Activated T-helper 1 cell treated with anti-CD3 and anti-CD28 coated beads, Interleukin-12 subunit alpha, Interleukin-12 subunit beta, Interleukin-2, Interleukin-4 antibody, amounts not matched to agents 30 ng/mL and 10 ng/mL and 1 ng/mL, durations not matched to agents 14 hours and 24 hours and 36 hours (primary cell): ENCODE results near the gene AQP10. TPM values are rescaled to one million over a fixed set of nuclear protein-coding genes. Genes with fewer than 3 reads are reported as not detected.

ENCODE experiments used
- DNase-seq: peaks from one replicate; pipeline ENCODE4 v3.0.0; 2021; ENCODE audit warnings: low spot score
- H3K27ac Mint-ChIP-seq: one replicate; pipeline ENCODE4 v1.8.0; 2021; ENCODE audit warnings: mild to moderate bottlenecking, mixed read lengths
- H3K27me3 Mint-ChIP-seq: one replicate; pipeline ENCODE4 v1.8.0; 2022; ENCODE audit warnings: mild to moderate bottlenecking, moderate library complexity, mixed read lengths; ENCODE audit not compliant: insufficient read depth
- H3K36me3 Mint-ChIP-seq: one replicate; pipeline ENCODE4 v1.8.0; 2021; ENCODE audit warnings: low read depth, mixed read lengths
- H3K4me1 Mint-ChIP-seq: one replicate; pipeline ENCODE4 v1.8.0; 2021; ENCODE audit warnings: low read depth, mixed read lengths
- H3K4me3 Mint-ChIP-seq: one replicate; pipeline ENCODE4 v1.8.0; 2021; ENCODE audit warnings: mild to moderate bottlenecking, moderate library complexity, mixed read lengths
- H3K9me3 Mint-ChIP-seq: one replicate; pipeline ENCODE4 v1.8.0; 2021; ENCODE audit warnings: mixed read lengths
- intact Hi-C: fragments of 100-400 bp; cut with micrococcal nuclease; formaldehyde crosslinking; loops from one replicate; pipeline ENCODE4 v1.15.1; 2024
- total RNA-seq: library from RNA; stranded (reverse); gene quantifications from 2 replicates; pipeline ENCODE4 v1.2.3, GENCODE V29; 2022

The AQP10 gene
- total RNA-seq, 1 donor from 2014 or later, result not detected

GRCh38 chr1:154326546-154327465 is 5.9 kb downstream of the AQP10 start:
- H3K36me3 Mint-ChIP-seq, result peaks cover 16% of the 10 kb centered on the region
- H3K27me3 Mint-ChIP-seq, result peaks cover 16% of the 10 kb centered on the region
- H3K4me1 Mint-ChIP-seq, result peaks cover 54% of the 10 kb centered on the region
- H3K9me3 Mint-ChIP-seq, result no peaks in the 10 kb centered on the region
- DNase-seq, result no peak
- H3K27ac Mint-ChIP-seq, result peak overlapping the region; percentile 72
- intact Hi-C loops, result loop anchor here (2.0 to 10.0 kb wide), 4 partner anchors 16 to 758 kb away; partner anchors contain the start of gene IL6R
- H3K4me3 Mint-ChIP-seq, result peak overlapping the region; percentile 96

GRCh38 chr1:154327466-154328317 is 6.8 kb downstream of the AQP10 start:
- intact Hi-C loops, result loop anchor here (1.0 to 10.0 kb wide), 6 partner anchors 15 to 757 kb away; partner anchors contain the start of genes IL6R, UBAP2L and UBE2Q1
- H3K9me3 Mint-ChIP-seq, result no peaks in the 10 kb centered on the region
- H3K27me3 Mint-ChIP-seq, result peaks cover 8% of the 10 kb centered on the region
- peaks cover 24% of the 10 kb centered on the region for H3K36me3 Mint-ChIP-seq
- no peak for DNase-seq
- peaks cover 59% of the 10 kb centered on the region for H3K4me1 Mint-ChIP-seq
- peak overlapping the region; percentile 83 for H3K27ac Mint-ChIP-seq
- peak overlapping the region; percentile 80 for H3K4me3 Mint-ChIP-seq

- H3K4me3 Mint-ChIP-seq, result peak overlapping the region; percentile 80
- H3K9me3 Mint-ChIP-seq, result no peaks in the 10 kb centered on the region
- H3K27ac Mint-ChIP-seq, result peak overlapping the region; percentile 83
- peaks cover 26% of the 10 kb centered on the region for H3K36me3 Mint-ChIP-seq
- intact Hi-C loops, result loop anchor here (1.0 to 10.0 kb wide), 5 partner anchors 79 to 756 kb away; partner anchors contain the start of genes IL6R, UBAP2L and UBE2Q1
- peak; percentile 86 for DNase-seq
- H3K27me3 Mint-ChIP-seq, result peaks cover 3% of the 10 kb centered on the region
- H3K4me1 Mint-ChIP-seq, result peaks cover 59% of the 10 kb centered on the region
Observed at GRCh38 chr1:154328318-154329151, 7.6 kb downstream of the AQP10 start.

GRCh38 chr1:154329152-154329521 is 8.2 kb downstream of the AQP10 start:
- peaks cover 63% of the 10 kb centered on the region for H3K4me1 Mint-ChIP-seq
- H3K9me3 Mint-ChIP-seq, result no peaks in the 10 kb centered on the region

GRCh38 chr1:154329551-154330131 is 8.7 kb downstream of the AQP10 start:
- DNase-seq, result no peak
- intact Hi-C loops, result loop anchor here (2.0 to 10.0 kb wide), 4 partner anchors 78 to 755 kb away; partner anchors contain the start of genes IL6R and UBE2Q1
- H3K36me3 Mint-ChIP-seq, result peaks cover 33% of the 10 kb centered on the region
- peak overlapping the region; percentile 33 for H3K27ac Mint-ChIP-seq
- peaks cover 3% of the 10 kb centered on the region for H3K27me3 Mint-ChIP-seq
- peaks cover 68% of the 10 kb centered on the region for H3K4me1 Mint-ChIP-seq
- H3K4me3 Mint-ChIP-seq, result peak overlapping the region; percentile 75
- H3K9me3 Mint-ChIP-seq, result no peaks in the 10 kb centered on the region

More at GRCh38 chr1:154329152-154329521, 8.2 kb downstream of the AQP10 start:
- intact Hi-C loops, result loop anchor here (2.0 to 10.0 kb wide), 4 partner anchors 78 to 756 kb away; partner anchors contain the start of genes IL6R and UBE2Q1
- H3K36me3 Mint-ChIP-seq, result peaks cover 30% of the 10 kb centered on the region
- peak overlapping the region; percentile 35 for H3K27ac Mint-ChIP-seq
- no peak for DNase-seq
- peak overlapping the region; percentile 75 for H3K4me3 Mint-ChIP-seq
- peaks cover 3% of the 10 kb centered on the region for H3K27me3 Mint-ChIP-seq

GRCh38 chr1:154330669-154331068 is 9.8 kb downstream of the AQP10 start:
- intact Hi-C loops, result no loop called here
- Mint-ChIP-seq H3K9me3 (no peaks in the 10 kb centered on the region), H3K4me1 (peaks cover 74% of the 10 kb centered on the region), H3K27ac (peak overlapping the region; percentile 33), H3K27me3 (peaks cover 3% of the 10 kb centered on the region), H3K36me3 (peaks cover 34% of the 10 kb centered on the region), H3K4me3 (peak overlapping the region; percentile 36)
- no peak for DNase-seq

- H3K27ac Mint-ChIP-seq, result peak overlapping the region; percentile 49
- peaks cover 57% of the 10 kb centered on the region for H3K36me3 Mint-ChIP-seq
- DNase-seq, result no peak
- H3K4me1 Mint-ChIP-seq, result peaks cover 67% of the 10 kb centered on the region
- intact Hi-C loops, result loop anchor here (1.0 to 2.0 kb wide), 6 partner anchors 10 to 148 kb away; partner anchors contain the start of genes HAX1 and UBAP2L
- no peaks in the 10 kb centered on the region for H3K27me3 Mint-ChIP-seq
- H3K4me3 Mint-ChIP-seq, result no peak overlapping the region
- H3K9me3 Mint-ChIP-seq, result no peaks in the 10 kb centered on the region
Observed at GRCh38 chr1:154334079-154335024, 13.5 kb downstream of the AQP10 start.

- H3K27ac Mint-ChIP-seq, result peak overlapping the region; percentile 75
- peaks cover 65% of the 10 kb centered on the region for H3K4me1 Mint-ChIP-seq
- H3K36me3 Mint-ChIP-seq, result peaks cover 59% of the 10 kb centered on the region
- no peaks in the 10 kb centered on the region for H3K27me3 Mint-ChIP-seq
- intact Hi-C loops, result loop anchor here (1.0 to 2.0 kb wide), 6 partner anchors 10 to 149 kb away; partner anchors contain the start of genes HAX1 and UBAP2L
- DNase-seq, result peak; percentile 78
- H3K9me3 Mint-ChIP-seq, result no peaks in the 10 kb centered on the region
- no peak overlapping the region for H3K4me3 Mint-ChIP-seq
Observed at GRCh38 chr1:154335025-154335714, 14.3 kb downstream of the AQP10 start.

- Mint-ChIP-seq H3K36me3 (peaks cover 62% of the 10 kb centered on the region), H3K4me3 (peak overlapping the region; percentile 67), H3K4me1 (peaks cover 58% of the 10 kb centered on the region), H3K27me3 (no peaks in the 10 kb centered on the region), H3K9me3 (no peaks in the 10 kb centered on the region), H3K27ac (peak overlapping the region; percentile 59)
- intact Hi-C loops, result no loop called here
- DNase-seq, result no peak
Observed at GRCh38 chr1:154337253-154337894, 16.5 kb downstream of the AQP10 start.

- H3K4me3 Mint-ChIP-seq, result no peak overlapping the region
- no peaks in the 10 kb centered on the region for H3K27me3 Mint-ChIP-seq
- H3K36me3 Mint-ChIP-seq, result peaks cover 69% of the 10 kb centered on the region
- no peak for DNase-seq
- H3K4me1 Mint-ChIP-seq, result peaks cover 72% of the 10 kb centered on the region
- no peaks in the 10 kb centered on the region for H3K9me3 Mint-ChIP-seq
- H3K27ac Mint-ChIP-seq, result peak overlapping the region; percentile 32
- intact Hi-C loops, result no loop called here
Observed at GRCh38 chr1:154338875-154339274, 18.0 kb downstream of the AQP10 start.
